Activated T-helper 9 cell treated with anti-CD3 and anti-CD28 coated beads, Interleukin-2, amount 50 U/mL, for 16 hours (primary cell): Measurements from ENCODE around the gene KRTAP10-5.
"Not testable (repeated sequence)": the region's sequence is repeated elsewhere in the genome, so short reads cannot be mapped to it uniquely, and the experiment has no call there.

Experiments used
- DNase-seq: peaks from one replicate; pipeline ENCODE4 v3.0.0-alpha.2; 2020; ENCODE audit warnings: low read depth

Gene KRTAP10-5

GRCh38 chr21:44590897-44591800 is 10.7 kb upstream of the KRTAP10-5 start:
- DNase-seq = not testable (repeated sequence)

- DNase-seq = no peak
These were observed 9.9 kb upstream of the KRTAP10-5 start for GRCh38 chr21:44590311-44590721.

GRCh38 chr21:44589586-44590305 is 9.3 kb upstream of the KRTAP10-5 start:
- no peak for DNase-seq

GRCh38 chr21:44589094-44589493 is 8.7 kb upstream of the KRTAP10-5 start:
- DNase-seq = no peak

GRCh38 chr21:44585892-44586291 is 5.5 kb upstream of the KRTAP10-5 start:
- DNase-seq = no peak

- DNase-seq = no peak
These were observed 3.4 kb upstream of the KRTAP10-5 start for GRCh38 chr21:44583800-44584147.

GRCh38 chr21:44583089-44583799 is 2.8 kb upstream of the KRTAP10-5 start:
- no peak for DNase-seq

GRCh38 chr21:44582055-44582454 is 1.7 kb upstream of the KRTAP10-5 start:
- no peak for DNase-seq

GRCh38 chr21:44581158-44581557 is 754 bp upstream of the KRTAP10-5 start:
- DNase-seq = no peak

- no peak for DNase-seq
These were observed 615 bp downstream of the KRTAP10-5 start for GRCh38 chr21:44579833-44580144.

- DNase-seq = no peak
These were observed 1.2 kb downstream of the KRTAP10-5 start for GRCh38 chr21:44579056-44579832.

GRCh38 chr21:44578371-44579055 is 1.9 kb downstream of the KRTAP10-5 start:
- no peak for DNase-seq

GRCh38 chr21:44576025-44576420 is 4.4 kb downstream of the KRTAP10-5 start:
- no peak for DNase-seq

- DNase-seq = no peak
These were observed 4.9 kb downstream of the KRTAP10-5 start for GRCh38 chr21:44575307-44576024.

- DNase-seq = no peak
These were observed 5.7 kb downstream of the KRTAP10-5 start for GRCh38 chr21:44574457-44575306.

- not testable (repeated sequence) for DNase-seq
These were observed 6.6 kb downstream of the KRTAP10-5 start, which contains the start of gene KRTAP10-4 for GRCh38 chr21:44573630-44574456. TSS of gene KRTAP10-4 (plus strand) at chr21:44573729. CDS start at chr21:44573759, 30 bp downstream.

GRCh38 chr21:44572959-44573583 is 7.3 kb downstream of the KRTAP10-5 start:
- no peak for DNase-seq
